Tibial nerve (tissue), 3 donors: ENCODE measurements around the gene SMIM41.
A peak's percentile ranks its signal among the peaks of the same experiment; 100 is the strongest.

Source experiments
- CTCF ChIP-seq, 5 experiments: fragments of 200-600 bp in 3 of 5; fragments of 450-650 bp in 2 of 5; sonication (generic) in 3 of 5; IDR thresholded peaks; one replicate each; pipeline ENCODE4 v1.5.1; 2016 to 2019; ENCODE audit warnings: antibody characterized with exemption in 5 of 5, mild to moderate bottlenecking in 3 of 5, moderate library complexity in 2 of 5
- POLR2A ChIP-seq, 2 donors: fragments of 450-650 bp; IDR thresholded peaks; one replicate each; pipeline ENCODE4 v1.6.1; 2017; ENCODE audit warnings: antibody characterized with exemption in 2 of 2, mild to moderate bottlenecking in 2 of 2, moderate library complexity in 2 of 2

- TF ChIP-seq POLR2A (IDR thresholded peaks at IDR 0.05) = peak in 1 of 2 donors; percentile 95
- peak in 2 of 5 experiments; percentile 9 to 43 for TF ChIP-seq CTCF (IDR thresholded peaks at IDR 0.05)
Measured at GRCh38 chr12:52032804-52033445, 46.6 kb upstream of the SMIM41 start.
